Eye (tissue), 1 donor: ENCODE results near the gene IQCH.

Experiments
- DNase-seq: peaks from one replicate; pipeline ENCODE4 v3.0.0-alpha.2; 2015

Gene IQCH

DNA sequence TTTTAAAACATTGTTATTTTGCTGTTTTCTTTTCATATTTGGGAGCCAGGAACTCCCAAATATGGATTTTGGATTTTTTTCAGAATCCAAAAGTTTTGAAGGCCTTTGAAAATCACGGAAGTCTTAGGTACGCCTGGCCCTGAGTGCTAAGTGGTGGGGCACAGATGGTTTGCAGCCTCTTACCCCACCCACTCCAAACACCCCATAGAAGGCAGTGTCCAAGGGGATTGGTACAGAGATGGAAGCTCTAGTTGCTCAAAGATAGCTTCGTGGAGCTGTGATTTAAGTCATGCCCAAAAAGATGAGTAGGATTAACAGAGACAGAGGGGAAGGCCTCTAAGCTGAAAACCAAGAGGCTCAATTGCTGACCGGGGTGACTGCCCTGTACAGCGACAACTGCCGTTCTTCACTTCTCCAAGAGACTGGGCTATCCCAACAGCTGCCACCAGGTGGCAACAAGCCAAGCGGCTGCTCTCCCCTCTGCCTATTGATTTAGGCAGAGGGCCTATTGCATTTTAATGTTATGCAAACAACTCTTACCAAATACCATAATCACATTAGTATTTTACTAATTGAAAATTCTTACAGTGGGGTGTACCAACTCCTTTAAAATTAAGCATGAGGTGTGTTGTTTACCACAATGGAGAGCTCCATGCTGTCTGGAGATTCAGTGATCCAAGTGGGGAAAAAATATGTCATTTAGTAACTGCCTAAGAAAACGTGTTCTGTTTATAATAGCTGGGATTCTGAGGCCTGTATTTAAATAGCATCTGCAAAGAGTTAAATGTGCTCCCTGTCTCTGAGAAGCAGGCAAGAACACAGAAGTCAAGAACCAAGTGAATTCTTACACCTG, 202.3 kb downstream of the IQCH start:
- peak; percentile 93 for DNase-seq

- peak; percentile 88 for DNase-seq
Observed at GRCh38 chr15:67458331-67459029, 203.9 kb downstream of the IQCH start.

- no peak for DNase-seq
Observed at GRCh38 chr15:67460521-67460920, 205.9 kb downstream of the IQCH start.

- no peak for DNase-seq
Observed at GRCh38 chr15:67461735-67462134, 207.1 kb downstream of the IQCH start.

- peak; percentile 47 for DNase-seq
Observed at GRCh38 chr15:67462875-67463274, 208.3 kb downstream of the IQCH start.

DNA sequence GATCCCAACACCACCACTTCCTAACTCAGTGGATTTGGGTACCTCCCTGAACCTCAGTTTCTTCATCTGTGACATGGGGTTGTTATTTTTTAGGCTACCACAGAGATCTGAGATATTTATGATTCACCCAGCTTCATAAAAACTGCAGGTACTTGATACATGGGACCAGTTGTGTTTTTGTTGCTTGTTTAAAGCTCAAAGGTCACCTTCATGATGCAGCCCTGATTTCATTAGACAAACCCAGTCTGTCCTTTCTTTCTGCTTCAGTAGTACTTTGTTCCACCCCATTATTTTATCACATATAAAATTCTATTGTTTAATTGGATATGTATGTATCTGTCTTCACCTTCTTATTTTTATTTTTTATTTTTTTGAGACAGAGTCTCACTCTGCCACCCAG, 208.9 kb downstream of the IQCH start:
- DNase-seq: no peak

- DNase-seq: no peak
Observed at GRCh38 chr15:67465196-67465952, 210.8 kb downstream of the IQCH start.

GRCh38 chr15:67468416-67468815, 213.8 kb downstream of the IQCH start:
- DNase-seq: no peak

GRCh38 chr15:67469680-67470079, 215.1 kb downstream of the IQCH start:
- no peak for DNase-seq

DNA sequence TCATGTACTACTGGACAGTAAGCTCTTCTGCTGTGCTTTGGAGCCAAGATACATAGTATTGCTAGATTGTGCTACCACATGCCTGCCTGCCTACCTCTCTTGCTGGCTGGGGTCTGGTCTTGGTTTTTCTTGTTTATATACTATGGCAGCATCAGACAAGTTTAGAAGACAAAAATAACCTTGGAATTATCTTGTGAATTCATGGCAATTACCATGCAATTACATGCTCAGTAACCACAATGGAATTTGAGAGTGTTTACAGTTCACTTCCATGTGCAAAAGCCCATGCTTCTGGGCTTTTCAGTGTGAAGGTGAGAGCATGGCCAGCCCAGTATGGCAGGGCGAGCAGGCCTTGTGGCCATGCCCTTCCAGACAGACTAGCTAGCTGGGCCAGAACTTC, 218.4 kb downstream of the IQCH start:
- DNase-seq: no peak

- DNase-seq: no peak
Observed at GRCh38 chr15:67474405-67475110, 220.0 kb downstream of the IQCH start.

DNA sequence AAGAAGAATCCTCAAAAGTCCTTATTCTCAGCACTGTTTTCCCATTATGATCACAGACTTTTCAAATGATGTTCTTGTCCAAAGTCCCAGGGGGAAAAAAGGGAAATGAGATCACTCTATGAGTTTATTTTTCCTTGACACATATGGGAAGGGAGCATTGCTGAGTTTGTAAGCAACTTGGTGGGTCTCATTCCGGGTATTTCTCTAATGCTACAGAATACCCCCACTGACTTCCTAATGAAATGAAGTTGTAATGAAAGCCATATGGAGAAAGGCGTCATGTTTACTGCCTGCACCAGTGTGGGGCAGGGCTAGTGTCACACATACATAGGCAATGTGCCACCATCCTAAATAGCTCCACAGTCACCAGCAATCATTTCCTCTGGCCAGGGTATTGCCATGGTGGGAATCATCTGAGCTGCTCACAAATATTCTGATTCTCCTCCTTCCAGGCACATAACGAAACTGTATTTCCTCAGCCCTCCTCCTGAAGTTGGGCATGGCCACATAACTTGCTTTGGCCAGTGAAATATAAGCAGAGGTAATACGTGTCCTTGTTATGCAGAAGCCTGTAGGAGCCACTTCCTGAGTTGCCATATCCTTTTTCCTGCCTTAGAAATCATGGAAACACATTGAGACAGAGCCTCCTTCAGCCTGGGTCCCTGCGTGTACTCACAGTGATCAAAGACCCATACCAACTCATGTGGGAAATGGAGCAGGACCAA, 225.4 kb downstream of the IQCH start:
- peak; percentile 40 for DNase-seq

DNA sequence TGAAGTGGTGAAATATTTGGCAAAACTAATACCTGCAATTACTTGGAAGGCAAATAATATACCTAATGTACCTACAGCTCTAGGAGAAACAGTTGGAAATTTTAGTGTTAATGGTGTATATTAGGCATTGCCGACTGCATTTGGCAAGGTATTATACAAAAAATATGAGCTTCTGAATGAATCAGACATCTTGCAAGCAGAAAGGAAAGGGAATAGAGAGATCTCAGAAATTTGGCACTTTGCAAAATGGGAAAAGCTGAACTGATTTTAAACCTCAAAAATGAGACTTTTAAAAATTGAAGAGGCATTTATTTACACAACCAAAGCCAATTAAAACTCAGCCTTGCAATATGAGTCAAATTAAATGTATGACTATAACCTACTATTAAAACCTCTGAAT, 226.2 kb downstream of the IQCH start:
- DNase-seq: no peak

- DNase-seq: no peak
Observed at GRCh38 chr15:67481680-67482079, 227.1 kb downstream of the IQCH start.

GRCh38 chr15:67495585-67495984, 241.0 kb downstream of the IQCH start:
- no peak for DNase-seq

GRCh38 chr15:67501177-67501835, 246.7 kb downstream of the IQCH start:
- no peak for DNase-seq

DNA sequence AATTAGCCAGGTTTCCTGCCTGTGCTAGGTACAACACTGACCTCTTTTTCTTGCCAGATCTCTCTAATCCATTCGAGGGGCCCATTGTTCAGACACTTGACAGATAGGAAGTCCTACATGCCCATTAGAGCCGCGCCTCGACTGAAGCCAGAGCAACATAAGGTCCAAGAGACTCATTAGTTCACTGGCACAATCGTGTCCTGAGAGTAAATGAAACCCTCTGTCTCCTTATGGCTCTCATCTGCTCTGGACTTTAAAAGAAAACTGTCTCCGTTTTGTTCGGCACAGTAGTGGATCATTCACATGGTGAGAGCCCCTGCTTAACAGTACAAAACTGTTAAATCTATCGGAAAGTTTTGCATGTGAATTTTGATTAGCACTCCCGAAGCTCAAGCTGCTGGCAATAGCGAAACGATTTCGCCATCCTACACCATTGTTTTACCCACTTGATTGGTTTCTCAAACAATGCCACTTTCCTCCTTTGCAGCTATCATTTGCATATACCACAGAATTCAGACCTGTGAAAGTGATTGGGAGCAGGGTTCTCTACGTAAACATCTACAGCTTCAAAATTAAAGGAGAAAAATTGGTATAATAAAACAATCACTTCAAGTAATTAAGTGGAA, 247.4 kb downstream of the IQCH start:
- peak; percentile 80 for DNase-seq

- DNase-seq: no peak
Observed at GRCh38 chr15:67504056-67504455, 249.5 kb downstream of the IQCH start.

- no peak for DNase-seq
Observed at GRCh38 chr15:67504796-67505195, 250.2 kb downstream of the IQCH start.

- DNase-seq: no peak
Observed at GRCh38 chr15:67505675-67506572, 251.3 kb downstream of the IQCH start.
